GM12872 (cell line): ENCODE data around the gene STK39.

Experiments used
- TF ChIP-seq, protein P1 (sequence below): IDR thresholded peaks from 3 replicates; pipeline ENCODE4 v1.5.1; 2011; ENCODE audit warnings: low read depth, mild to moderate bottlenecking, low read length, moderate library complexity; ENCODE audit not compliant: insufficient read depth

Gene STK39

DNA sequence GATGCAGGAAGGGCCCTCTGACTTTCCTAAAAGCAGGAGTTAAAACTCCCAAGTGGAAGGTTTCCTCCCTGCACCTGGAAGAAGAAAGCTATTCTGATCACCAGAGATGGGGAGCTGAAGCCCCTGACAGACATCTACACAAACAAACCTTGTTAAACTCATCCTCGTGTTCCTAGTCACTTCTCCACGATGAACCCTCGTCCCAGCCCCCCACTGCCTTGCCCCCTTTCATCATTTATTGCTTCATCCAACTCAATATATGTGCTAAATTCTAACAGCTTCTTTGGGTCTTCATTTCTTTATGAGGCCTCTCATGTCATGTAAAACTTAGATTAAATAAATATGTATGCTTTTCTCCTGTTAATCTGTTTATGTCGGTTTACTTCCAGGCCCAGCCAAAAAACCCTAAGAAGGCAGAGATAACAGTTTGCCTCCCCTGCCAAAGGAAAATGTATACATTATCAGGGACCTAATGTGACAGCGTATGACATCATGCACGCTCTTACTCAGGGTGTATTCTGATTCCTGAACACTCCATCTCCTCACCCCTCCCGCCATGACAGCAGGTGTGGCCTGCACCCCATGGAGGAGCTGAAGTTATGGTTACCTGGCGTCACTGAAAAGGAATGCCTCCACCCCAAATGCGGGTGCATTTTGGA, 287.2 kb downstream of the STK39 start:
- TF ChIP-seq, protein P1, sequence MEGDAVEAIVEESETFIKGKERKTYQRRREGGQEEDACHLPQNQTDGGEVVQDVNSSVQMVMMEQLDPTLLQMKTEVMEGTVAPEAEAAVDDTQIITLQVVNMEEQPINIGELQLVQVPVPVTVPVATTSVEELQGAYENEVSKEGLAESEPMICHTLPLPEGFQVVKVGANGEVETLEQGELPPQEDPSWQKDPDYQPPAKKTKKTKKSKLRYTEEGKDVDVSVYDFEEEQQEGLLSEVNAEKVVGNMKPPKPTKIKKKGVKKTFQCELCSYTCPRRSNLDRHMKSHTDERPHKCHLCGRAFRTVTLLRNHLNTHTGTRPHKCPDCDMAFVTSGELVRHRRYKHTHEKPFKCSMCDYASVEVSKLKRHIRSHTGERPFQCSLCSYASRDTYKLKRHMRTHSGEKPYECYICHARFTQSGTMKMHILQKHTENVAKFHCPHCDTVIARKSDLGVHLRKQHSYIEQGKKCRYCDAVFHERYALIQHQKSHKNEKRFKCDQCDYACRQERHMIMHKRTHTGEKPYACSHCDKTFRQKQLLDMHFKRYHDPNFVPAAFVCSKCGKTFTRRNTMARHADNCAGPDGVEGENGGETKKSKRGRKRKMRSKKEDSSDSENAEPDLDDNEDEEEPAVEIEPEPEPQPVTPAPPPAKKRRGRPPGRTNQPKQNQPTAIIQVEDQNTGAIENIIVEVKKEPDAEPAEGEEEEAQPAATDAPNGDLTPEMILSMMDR = no peak

DNA sequence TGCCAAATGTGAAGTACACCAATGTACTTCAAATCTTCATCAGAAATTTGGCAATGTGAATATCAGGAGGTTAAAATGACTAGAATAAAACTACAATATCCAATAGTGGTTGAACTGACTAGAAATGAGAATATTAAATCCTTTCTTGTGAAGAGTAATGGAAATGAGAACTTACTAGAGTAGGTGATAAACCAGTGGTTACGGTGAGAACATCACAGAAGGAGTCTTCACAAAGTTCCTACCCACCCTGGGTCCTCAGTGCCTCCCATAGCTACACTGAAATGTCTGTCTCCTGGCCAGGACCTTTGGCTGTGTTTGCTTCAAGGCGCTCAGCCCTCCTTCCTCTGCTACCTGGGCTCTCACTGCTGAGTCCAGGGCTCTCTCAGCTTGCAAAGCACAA, 289.7 kb downstream of the STK39 start:
- TF ChIP-seq, protein P1 = no peak

DNA sequence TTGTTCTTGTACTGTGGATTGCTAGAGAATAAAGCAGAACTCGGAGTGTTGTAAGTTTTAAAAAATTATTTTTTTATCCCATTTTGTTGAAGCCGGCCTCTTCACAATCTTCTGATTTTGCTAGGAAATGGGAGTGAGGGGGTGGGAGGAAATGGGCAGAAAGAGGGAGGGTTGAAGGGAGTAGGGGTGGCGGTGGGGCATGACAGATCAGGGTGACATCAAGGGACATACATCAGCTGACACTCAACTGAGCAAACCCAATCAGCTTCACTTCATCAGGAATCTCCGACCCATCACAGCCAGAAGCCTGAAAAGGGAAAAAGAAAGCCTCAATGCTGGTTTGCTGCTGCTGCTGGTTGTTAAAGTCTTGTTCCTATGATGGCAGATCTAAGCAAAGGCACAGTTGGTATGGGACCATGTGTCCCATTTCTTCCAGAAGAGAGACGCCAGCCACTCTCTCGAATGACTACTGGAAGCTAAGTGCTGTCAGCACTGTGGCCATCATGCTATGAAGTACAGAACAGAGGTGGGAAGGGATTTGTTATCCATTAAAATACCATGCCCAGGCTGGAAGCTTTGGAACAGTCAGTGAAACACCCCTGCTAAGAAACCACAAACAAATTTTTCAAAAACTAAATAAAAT, 292.0 kb downstream of the STK39 start:
- TF ChIP-seq, protein P1 = no peak

DNA sequence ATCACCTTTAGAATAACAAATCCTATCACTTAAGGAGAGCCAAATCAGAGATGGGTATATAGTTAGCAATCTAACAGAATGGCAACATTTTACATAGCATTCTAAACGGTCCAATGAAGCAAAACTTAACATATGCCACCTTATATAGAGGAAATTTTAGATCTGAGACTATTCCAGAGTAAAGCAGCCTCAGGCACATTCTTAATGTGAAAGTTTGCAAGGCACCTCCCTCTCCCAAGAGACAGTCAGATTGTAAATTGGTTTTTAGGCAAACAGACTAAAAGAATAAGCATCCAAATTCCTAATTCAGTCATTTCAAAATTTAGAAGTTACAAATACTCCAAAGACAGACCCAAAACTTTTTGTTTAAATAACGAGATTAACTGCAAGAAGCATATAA, 292.9 kb downstream of the STK39 start:
- TF ChIP-seq, protein P1 = no peak

DNA sequence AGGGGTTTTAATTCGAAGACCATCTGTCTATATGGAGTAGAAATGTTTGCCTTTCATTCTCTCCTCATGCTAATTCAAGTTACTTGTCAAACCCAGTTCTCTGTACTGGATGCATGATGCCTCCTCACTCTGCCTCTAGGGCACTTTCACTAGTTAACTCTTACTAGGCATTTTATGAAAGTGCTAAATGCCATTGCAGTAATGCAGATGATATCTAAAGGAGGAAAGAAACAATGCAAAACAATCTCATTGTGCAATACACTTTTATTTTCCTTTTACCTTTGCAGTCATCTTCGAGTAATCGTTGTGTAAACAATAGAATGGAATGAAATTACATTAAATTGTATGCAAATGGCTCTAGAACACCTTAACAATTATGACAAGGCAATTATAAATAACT, 293.6 kb downstream of the STK39 start:
- TF ChIP-seq, protein P1 = no peak

DNA sequence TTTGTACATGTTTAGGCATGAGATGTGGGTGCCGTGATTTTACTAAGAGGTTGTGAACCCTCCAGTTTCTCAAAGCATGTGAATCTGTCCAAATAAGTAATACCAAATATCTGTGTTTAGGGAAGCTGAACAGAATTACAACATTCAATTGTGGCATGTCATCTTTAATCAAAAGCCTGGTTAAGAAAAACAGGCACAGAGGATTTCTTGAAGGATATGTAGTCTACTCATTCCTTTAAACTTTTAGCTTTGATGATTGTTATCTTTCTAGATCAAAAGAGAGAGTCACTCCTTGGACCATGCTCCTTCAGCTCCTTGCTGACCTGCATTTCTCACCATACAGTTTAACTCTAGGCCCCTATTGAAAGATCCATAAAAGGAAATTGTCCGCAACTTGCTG, 296.8 kb downstream of the STK39 start:
- TF ChIP-seq, protein P1 = no peak

DNA sequence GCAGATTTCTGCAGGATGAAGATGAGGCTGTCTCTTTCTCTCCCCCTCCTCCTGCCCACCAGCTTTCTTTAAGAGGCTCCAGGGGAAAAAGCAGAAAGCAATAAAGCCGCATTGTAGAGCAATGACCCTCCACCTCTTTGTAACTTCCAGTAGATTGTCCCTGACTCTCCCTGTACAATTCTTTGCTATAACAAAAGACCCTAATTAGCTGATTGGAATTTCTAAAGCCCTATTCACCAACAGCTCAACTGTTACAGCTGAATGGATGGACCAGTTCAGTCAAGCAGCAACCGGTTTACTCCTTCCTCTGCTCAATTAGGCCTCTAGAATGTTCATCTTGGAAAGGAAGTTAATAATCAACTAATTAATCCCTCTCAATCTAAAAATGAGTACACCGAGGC, 301.0 kb downstream of the STK39 start:
- TF ChIP-seq, protein P1 = no peak
